ENCODE results near the gene ISCU. TPM values are rescaled to one million over a fixed set of nuclear protein-coding genes. Genes with fewer than 3 reads are reported as not detected.

ISCU gene
- total RNA-seq, 4 donors from 2014 or later: 121 to 146 (median 138) TPM

DNA sequence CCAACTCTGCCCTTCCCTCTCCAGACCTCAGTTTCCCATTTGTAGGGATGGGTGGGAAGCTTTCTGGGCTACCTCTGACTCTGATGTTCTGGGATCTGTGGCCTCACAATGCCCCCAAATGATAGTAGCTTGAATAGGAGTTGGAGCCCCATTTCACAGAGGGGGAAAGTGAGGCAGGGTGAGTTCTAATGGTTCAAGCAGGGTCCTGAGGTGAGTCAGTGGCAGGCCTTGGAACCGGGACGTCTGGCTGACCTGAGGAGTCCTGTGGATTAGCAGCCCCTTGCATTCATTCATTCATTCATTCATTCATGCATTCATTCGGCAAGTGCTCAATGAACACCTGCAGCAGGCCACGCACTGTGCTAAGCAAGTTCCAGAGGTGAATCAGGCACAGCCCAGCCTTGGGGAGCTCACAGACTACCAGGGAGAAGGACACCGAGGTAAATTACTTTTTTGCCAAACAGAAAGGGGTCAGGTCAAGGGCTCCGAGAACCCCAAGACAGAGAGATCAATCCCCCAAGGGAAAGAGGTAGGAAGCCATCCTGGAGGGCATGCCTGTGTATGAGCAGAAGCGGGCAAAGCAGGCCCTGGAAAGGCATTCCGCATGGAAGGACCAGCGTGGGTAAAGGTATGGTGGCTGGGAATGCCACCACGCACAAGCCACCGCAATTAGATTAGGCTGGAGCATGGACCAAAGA, 36.3 kb downstream of the ISCU start:
- no peaks in the 10 kb centered on the region for H3K36me3 ChIP-seq
- H3K9me3 ChIP-seq: no peaks in the 10 kb centered on the region
- peak overlapping the region in 3 of 4 donors; percentile 50 to 58 (median 51) for H3K27ac ChIP-seq
- H3K4me1 ChIP-seq: no peaks in the 10 kb centered on the region
- TF ChIP-seq POLR2A (IDR thresholded peaks at IDR 0.05): no peak
- TF ChIP-seq, protein P1, sequence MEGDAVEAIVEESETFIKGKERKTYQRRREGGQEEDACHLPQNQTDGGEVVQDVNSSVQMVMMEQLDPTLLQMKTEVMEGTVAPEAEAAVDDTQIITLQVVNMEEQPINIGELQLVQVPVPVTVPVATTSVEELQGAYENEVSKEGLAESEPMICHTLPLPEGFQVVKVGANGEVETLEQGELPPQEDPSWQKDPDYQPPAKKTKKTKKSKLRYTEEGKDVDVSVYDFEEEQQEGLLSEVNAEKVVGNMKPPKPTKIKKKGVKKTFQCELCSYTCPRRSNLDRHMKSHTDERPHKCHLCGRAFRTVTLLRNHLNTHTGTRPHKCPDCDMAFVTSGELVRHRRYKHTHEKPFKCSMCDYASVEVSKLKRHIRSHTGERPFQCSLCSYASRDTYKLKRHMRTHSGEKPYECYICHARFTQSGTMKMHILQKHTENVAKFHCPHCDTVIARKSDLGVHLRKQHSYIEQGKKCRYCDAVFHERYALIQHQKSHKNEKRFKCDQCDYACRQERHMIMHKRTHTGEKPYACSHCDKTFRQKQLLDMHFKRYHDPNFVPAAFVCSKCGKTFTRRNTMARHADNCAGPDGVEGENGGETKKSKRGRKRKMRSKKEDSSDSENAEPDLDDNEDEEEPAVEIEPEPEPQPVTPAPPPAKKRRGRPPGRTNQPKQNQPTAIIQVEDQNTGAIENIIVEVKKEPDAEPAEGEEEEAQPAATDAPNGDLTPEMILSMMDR (IDR thresholded peaks at IDR 0.05): no peak
- H3K4me3 ChIP-seq: no peak overlapping the region
- no peaks in the 10 kb centered on the region for H3K27me3 ChIP-seq
- DNase-seq: no peak

DNA sequence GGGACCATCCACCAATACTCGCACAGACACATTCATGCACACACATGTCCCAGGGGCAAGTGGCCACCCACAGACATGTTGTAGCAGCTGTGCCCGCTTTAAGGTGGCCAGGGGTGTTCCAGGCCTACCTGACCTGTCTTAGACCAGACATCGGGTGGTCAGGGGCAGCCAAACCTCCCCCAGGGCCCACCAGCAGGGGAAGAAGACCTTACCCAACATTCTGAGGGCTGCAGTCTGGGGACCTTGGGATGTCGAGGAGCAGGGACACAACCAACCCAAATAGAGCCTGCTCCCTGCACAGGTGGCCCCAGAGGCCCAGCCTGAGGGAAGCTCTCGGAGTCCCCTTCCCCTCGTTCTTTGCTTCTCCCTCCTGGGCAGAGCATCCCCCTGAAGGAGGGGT, 37.1 kb downstream of the ISCU start:
- no peaks in the 10 kb centered on the region for H3K36me3 ChIP-seq
- TF ChIP-seq, protein P1 (IDR thresholded peaks at IDR 0.05): no peak
- TF ChIP-seq POLR2A (IDR thresholded peaks at IDR 0.05): no peak
- no peaks in the 10 kb centered on the region for H3K4me1 ChIP-seq
- DNase-seq: no peak
- no peaks in the 10 kb centered on the region for H3K27me3 ChIP-seq
- no peak overlapping the region for H3K27ac ChIP-seq
- no peak overlapping the region for H3K4me3 ChIP-seq
- no peaks in the 10 kb centered on the region for H3K9me3 ChIP-seq

DNA sequence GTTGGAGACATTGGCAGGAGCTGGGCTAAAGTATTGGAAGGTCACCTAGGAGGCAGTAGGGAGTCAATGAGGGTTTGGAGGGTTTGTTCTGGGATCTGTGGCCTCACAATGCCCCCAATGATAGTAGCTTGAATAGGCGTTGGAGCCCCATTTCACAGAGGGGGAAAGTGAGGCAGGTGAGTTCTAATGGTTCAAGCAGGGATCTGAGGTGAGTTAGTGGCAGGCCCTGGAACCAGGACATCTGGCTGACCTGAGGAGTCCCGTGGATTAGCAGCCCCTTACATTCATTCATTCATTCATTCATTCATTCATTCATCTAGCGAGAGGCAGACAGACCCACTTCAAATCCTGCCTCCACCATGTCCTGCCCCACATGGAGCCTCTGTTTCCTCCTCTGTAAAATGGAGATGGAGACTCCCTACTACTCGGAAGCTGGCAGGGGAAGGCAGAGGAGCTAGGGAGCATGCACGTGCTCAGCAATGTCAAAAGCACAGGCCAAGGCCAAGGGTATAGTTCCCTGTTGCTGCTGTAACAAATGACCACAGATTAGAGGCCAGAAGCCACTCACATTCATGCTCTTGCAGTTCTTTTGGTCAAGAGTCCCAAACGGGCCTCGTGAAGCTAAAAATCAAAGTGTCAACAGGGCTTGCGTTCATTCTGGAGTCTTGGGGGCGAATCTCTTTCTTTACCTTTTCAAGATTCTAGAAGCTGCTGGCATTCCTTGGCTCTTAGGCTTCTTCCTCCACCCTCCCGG, 37.7 kb downstream of the ISCU start:
- Histone ChIP-seq H3K4me3 (no peak overlapping the region), H3K27ac (no peak overlapping the region), H3K9me3 (no peaks in the 10 kb centered on the region), H3K27me3 (no peaks in the 10 kb centered on the region), H3K36me3 (no peaks in the 10 kb centered on the region), H3K4me1 (no peaks in the 10 kb centered on the region)
- DNase-seq: no peak
- no peak for TF ChIP-seq POLR2A (IDR thresholded peaks at IDR 0.05)
- TF ChIP-seq, protein P1 (IDR thresholded peaks at IDR 0.05): no peak

DNA sequence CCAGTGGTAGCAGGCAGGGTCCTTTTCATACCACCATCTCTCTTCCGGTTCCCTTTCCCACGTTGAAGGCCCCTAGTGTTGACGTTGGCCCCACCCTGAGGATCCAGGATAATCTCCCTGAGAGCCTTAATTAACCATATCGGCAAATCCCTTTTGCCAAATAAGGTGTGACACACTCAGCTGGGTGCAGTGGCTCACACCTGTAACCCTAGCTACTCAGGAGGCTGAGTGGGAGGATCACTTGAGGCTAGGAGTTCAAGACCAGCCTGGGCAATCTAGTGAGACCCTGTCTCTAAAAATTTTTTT, 38.3 kb downstream of the ISCU start:
- Histone ChIP-seq H3K27me3 (no peaks in the 10 kb centered on the region), H3K9me3 (no peaks in the 10 kb centered on the region), H3K4me1 (no peaks in the 10 kb centered on the region), H3K36me3 (no peaks in the 10 kb centered on the region), H3K4me3 (no peak overlapping the region), H3K27ac (no peak overlapping the region)
- TF ChIP-seq, protein P1 (IDR thresholded peaks at IDR 0.05): no peak
- no peak for TF ChIP-seq POLR2A (IDR thresholded peaks at IDR 0.05)
- DNase-seq: no peak

DNA sequence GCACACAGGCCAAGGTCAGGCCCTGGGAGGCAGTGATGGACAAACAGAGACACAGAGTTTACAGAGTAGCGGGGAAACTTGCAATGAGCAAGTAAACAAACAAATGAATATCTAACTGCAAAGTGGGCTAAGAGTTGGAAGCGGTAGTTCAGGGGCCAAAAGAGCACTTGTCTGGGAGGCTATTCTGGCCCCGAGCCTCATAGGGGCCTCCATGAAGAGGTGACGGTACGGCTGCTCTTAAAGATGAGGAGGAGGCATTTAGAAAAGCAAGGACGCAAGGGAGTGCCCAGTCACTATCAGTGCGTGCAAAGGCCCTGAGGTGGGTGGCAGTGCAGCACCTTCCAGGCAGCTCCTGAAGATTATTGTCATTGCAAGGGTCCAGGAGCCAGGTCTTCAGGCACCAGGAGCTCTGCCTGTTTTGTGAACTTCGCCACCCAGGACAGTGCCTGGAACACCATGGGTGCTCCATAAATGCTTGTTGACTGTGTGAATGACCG, 39.9 kb downstream of the ISCU start:
- no peaks in the 10 kb centered on the region for H3K9me3 ChIP-seq
- TF ChIP-seq, protein P1 (IDR thresholded peaks at IDR 0.05): no peak
- H3K4me3 ChIP-seq: no peak overlapping the region
- DNase-seq: no peak
- H3K27ac ChIP-seq: no peak overlapping the region
- H3K36me3 ChIP-seq: no peaks in the 10 kb centered on the region
- no peaks in the 10 kb centered on the region for H3K27me3 ChIP-seq
- H3K4me1 ChIP-seq: no peaks in the 10 kb centered on the region
